Measurements from ENCODE around the gene IGSF21.

Gene IGSF21

DNA sequence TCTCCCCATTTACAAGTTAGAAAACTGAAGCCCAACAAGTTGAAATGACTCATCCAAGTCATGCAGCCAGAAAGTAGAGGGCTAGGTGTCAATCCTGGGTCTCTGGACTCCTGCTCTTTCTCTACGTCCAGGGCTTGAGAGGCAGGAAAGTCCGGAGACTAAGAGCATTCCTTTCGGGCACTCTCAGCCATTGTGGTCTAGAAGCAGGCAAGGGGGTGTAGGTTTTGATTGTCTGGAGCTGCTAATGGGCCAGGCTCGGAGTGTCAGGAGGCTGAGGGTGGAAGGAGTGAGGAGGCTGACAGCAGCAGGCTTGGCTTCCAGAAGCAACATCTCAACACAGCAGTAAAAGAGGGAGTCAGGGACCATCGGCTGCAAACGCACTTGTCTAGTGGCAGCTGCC, 265.6 kb downstream of the IGSF21 start:
- peak; percentile 80 to 91 for DNase-seq

DNA sequence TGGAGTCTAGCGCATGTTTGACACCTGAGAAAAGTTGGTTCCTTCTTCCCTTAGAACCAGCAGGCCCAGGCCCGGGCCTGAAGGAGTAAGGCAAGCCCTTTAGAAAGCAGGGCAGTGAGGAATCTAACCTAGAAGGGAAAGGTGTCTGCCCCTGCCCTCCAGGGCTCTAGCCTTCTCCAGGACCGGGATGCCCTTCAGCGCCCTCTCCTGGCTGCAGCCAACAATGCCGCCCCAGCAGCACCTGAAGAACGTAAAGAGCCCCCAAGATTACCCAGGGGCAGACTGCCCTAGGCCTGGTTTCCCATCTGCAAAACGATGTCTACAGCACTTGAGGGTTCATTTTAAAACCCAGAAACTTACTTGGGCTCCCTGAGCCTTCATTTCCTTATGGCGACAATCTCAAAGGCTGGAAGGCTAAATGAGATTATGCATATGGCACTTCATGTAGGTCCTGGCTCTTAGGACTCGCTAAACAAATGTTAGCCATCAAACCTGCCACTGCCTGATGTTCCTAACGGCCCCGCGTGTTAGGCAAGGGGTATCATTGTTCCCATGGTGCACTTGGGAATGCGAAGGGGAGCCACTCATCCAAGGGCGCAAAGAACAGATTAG, 266.4 kb downstream of the IGSF21 start:
- DNase-seq = peak; percentile 77 to 84

DNA sequence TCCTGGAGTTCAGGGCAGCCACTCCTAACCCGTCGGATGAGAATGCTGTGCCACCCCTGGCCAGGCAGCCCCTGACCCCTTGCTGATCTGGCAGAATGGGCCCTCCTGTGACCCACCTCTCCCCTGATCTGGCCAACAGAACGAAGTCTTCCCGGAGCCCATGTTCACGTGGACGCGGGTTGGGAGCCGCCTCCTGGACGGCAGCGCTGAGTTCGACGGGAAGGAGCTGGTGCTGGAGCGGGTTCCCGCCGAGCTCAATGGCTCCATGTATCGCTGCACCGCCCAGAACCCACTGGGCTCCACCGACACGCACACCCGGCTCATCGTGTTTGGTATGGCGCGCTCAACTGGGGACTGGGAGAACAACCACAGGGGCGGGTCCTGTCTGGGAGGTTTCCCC, 269.1 kb downstream of the IGSF21 start:
- no peak for DNase-seq

GRCh38 chr1:18380288-18380687, 272.7 kb downstream of the IGSF21 start:
- no peak for DNase-seq

DNA sequence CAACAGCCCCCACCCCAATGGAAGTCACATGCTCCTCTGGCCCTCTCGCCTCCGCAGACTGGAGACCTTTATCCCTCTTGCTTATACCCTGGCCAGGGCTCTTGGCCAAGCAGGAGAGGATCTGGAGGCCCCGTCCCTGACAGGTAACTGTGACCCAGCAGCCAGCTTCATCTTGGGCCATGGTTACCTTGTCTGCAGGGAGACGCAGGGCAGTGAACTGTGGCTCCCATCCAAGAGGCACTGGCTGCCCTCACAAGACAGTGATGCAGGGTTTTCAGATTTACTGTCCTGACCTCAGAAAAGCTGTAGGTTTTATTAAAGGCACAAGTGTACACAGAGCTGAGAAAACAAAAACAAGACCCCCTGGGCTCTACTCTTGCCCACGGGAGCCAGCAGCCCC, 276.5 kb downstream of the IGSF21 start:
- DNase-seq = no peak

- no peak for DNase-seq
Measured at GRCh38 chr1:18384471-18384870, 276.9 kb downstream of the IGSF21 start.

GRCh38 chr1:18385239-18385790, 277.7 kb downstream of the IGSF21 start:
- DNase-seq = peak; percentile 17 to 68

DNA sequence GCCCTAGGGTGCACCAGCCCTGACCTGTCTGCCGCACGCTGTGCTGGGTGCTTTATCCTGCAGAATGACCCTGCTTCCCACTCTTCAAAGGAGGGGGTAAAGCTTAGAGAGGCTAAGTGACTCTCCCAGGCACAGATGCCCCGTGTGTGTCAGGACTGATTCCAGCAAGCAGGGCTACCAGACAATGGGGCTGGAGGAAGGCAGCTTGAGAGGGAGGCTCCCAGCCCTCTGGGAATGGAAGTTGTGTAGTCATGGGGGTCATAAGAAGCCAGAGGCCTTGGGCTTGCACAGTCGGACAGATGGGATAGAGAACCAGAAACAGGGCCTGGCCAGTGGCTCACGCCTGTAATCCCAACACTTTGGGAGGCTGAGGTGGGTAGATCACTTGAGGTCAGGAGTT, 279.0 kb downstream of the IGSF21 start:
- no peak for DNase-seq

GRCh38 chr1:18387307-18387706, 279.7 kb downstream of the IGSF21 start:
- DNase-seq = peak in 1 of 2 experiments; percentile 14

GRCh38 chr1:18390953-18391352, 283.4 kb downstream of the IGSF21 start:
- DNase-seq = no peak

- DNase-seq = no peak
Measured at GRCh38 chr1:18394563-18395156, 287.1 kb downstream of the IGSF21 start.

- no peak for DNase-seq
Measured at GRCh38 chr1:18396247-18396980, 288.8 kb downstream of the IGSF21 start.

- DNase-seq = peak in 1 of 2 experiments; percentile 16
Measured at GRCh38 chr1:18397641-18398040, 290.0 kb downstream of the IGSF21 start.

GRCh38 chr1:18398791-18399530, 291.4 kb downstream of the IGSF21 start:
- DNase-seq = no peak

GRCh38 chr1:18400347-18401102, 292.9 kb downstream of the IGSF21 start:
- no peak for DNase-seq

DNA sequence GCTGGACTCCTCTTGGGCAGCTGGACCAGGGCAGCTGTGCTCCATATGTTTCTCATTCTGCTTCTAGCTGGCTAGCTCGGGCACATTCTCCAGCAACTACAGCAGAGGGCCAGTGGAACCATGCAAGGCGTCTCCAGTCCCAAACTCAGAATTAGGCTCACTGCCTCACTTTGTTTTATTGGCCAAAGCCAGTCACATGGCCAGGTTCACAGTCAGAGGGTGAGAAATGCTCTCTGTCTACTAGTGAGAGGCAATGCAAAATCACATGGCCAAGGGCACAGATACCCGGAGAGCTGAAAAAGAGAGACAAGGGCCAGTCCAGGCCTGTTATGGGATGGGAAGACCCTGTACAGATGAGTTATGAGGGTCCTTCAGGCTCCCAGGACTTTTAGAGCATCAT, 294.3 kb downstream of the IGSF21 start:
- DNase-seq = peak in 1 of 2 experiments; percentile 29

DNA sequence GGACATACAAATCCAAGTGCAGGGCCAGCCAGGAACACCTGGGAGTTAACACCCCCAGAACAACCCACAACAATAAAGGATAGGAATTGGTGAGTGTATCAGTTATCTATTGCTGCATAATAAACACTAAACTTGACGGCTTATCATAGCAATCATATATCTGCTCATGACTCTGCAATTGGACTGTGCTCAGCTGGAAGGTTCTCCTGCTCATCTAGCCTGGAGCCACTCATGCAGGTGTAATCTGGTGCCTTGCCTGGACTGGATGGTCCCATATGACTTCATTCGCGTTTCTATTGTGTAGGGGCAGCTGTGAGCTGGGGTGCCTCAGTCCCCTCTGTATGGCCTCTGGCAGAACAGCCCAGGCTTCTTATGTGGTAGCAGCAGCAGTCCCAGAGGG, 296.9 kb downstream of the IGSF21 start:
- DNase-seq = no peak

DNA sequence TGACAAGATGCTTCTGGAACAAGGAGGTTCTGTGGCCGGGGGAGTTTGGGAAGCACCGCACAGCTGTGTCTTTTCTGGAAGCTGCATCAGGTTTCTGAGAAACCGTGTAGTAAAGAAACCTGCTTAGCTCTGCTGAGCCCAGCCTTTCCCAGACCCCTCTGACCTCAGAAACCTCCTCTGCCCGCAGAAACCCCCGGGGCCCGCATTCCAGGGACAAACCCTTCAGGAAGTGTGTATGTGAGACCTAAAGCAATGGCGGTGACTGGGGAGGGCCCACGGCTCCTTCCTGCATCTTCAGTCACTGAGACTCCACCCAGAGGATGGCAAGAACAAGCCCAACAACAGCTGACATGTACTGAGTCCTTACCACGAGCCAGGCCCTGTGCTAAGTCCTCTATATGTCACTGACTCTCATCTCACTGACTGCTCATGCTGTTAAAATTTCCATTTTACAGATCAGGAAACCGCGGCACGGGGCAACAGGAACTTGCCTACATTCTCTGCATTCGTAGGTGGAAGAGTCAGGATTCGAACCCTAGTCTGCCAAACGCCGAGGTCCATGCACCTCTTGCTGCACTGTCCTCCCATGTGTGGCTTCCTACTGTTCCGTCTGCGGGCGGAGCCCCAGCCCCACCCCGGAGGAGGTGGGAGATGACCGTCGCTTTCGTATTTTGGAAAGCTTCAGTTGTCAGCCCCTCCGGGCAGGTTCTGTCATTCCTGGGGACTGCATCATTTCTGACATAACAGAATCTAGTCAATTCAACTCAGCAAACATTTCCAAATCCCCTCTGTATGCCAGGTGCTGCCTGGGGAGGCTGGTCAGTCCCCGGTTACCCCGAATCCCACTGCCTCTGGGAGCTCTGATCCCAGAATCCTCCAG, 299.8 kb downstream of the IGSF21 start:
- DNase-seq = no peak

DNA sequence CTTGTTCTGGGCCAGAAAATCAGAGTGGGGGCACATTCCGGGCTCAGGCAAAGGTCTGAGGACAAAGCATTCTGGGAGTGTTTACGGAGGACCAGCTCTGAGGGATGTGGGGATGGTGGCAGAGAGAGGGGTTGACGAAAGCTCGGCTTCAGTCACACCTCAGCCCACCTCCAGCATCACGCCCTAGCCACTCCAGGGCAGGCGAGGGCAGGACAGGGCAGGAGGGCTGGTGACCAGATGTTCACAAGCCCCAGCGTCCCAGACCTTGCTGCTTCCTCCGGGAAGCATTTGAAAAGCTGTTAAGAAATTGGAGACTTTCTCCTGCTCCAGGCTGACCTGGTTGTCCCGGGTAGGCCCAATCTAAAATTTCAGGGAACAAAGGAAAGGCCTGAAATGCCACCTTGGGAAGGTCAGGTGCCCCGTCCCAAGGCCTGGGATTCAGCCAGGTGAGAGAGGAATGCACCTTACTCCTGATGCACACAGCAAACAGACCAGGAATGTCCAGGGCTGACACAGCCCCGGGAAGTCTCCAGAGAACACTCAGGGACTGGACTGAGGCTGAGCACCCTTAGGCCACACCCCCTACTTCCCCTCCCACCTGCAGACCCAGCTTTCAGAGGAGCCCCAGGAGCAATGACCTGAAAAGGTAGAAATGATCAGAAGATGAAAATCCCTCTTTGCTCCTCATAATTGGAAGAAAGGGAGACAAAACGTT, 301.2 kb downstream of the IGSF21 start:
- DNase-seq = no peak

DNA sequence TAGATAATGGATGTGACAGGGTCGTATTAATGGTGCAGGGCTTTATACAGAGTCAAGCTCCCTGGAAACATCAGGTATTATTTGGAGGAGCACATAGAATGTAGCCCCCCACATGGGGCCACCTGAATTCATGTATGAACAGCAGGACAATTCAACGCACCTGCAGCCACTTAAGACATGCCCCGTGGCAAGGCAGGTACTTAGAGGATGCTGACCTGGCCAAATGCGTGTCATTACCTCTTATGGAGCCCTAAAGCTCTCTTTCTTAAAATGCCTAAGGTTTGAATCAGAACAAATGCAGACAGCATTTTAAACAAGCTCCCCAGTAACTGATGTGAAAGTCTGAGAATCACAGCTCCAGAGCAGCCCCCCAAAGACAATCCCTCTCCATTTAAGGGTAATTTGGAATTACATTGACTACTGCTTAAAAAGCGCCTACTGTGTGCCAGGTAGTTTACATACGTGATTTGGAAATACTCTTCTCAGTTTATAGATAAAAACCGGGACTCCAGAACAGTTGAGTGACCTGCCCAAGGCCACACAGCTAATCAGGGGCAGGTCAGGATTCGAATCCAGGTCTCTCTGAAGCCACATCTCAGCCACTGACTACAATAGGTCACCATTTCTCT, 302.1 kb downstream of the IGSF21 start:
- no peak for DNase-seq

Data from NCI-H524 (cell line).